Transverse colon (tissue), 4 donors: ENCODE measurements around the gene SUMF1.

ENCODE experiments used
- CTCF ChIP-seq, 5 experiments: fragments of 200-600 bp in 3 of 5; fragments of 450-650 bp in 2 of 5; sonication (generic) in 3 of 5; IDR thresholded peaks; 1 replicate in 2 of 5; 2 replicates in 3 of 5; pipeline ENCODE4 v1.5.1; 2016 to 2017; ENCODE audit warnings: antibody characterized with exemption in 5 of 5, inconsistent platforms in 3 of 5, mild to moderate bottlenecking in 2 of 5, moderate library complexity in 1 of 5
- EP300 ChIP-seq: sonication (generic); formaldehyde crosslinking; IDR thresholded peaks from one replicate; pipeline ENCODE4 v1.6.1; 2017; ENCODE audit warnings: antibody characterized with exemption, low read depth
- POLR2A ChIP-seq: fragments of 450-650 bp; IDR thresholded peaks from one replicate; pipeline ENCODE4 v1.6.1; 2016; ENCODE audit warnings: antibody characterized with exemption, mild to moderate bottlenecking, moderate library complexity
- POLR2AphosphoS5 ChIP-seq, 3 donors: sonication (generic); formaldehyde crosslinking; IDR thresholded peaks; one replicate each; pipeline ENCODE4 v1.6.1; 2016; ENCODE audit warnings: antibody characterized with exemption in 3 of 3

DNA sequence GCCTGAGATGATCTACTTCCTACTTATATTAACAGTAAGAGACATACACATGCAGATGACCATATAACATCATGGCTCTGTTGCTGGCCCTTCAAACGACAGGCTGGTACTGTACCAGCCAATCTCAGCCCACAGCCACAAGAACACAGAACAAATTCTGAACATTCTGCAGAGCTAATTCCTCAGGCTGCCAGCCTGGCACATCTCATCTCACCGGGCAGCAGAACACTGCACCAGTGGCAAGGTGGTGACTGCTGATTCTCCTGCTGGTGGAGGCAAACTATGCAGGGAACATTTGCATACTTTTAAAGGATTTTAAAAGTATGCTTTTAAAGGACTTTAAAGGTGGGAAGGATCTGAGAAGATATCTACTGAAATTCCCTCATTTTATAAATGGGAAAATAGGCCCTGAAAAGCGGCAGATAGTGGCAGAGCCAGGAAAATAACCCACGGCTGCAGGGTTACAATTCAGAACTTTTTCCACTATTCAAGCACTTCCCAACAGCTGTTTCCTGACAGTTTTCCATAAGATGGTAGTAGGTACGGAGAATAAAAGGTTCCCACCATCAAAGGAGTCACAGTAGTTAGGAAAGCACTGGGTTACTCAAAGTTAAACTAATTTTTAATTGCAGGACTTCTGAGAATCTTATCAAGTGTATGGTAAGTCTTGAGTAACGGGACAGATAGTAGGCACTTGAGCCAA, 37.3 kb downstream of the SUMF1 start:
- TF ChIP-seq CTCF (IDR thresholded peaks at IDR 0.05) (no peak), POLR2A (no peak), EP300 (no peak), POLR2AphosphoS5 (IDR thresholded peaks at IDR 0.05) (no peak)
